ENCODE measurements around the gene MAN1A1.
A peak's percentile ranks its signal among the peaks of the same experiment; 100 is the strongest.

The MAN1A1 gene

DNA sequence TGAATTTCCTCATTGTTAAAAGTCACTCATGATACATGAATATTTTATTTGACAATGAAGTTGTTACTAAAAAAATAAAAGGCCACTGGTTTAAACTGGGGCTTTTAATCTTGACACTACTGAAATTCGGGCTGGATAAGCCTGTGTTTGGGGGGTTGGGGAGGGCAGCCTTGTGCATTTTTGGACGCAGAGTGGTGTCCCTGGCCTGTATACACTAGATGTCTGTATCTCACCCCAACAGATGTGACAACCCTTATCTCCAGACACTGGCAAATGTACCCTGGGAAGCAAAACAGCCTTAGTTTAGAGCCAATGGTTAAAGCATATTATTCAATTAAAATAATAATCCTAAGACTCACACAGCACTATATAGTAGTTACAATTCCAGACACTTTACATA, 24.8 kb downstream of the MAN1A1 start:
- DNase-seq, result no peak

DNA sequence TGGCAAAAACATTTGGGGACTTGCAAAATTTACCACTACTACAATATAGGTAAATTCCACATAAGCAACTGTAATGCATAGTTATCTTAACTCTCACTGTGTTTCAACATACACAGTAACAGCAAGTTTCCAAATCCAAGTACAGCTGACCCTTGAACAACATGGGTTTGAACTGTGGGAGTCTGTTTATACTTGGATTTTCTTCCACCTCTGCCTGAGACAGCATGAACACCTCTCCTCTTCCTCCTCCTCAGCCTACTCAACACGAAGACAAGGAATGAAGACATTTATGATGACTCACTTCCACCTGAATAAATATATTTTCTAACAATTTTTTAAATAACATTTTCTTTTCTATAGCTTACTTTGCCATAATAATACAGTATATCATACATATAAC, 25.6 kb downstream of the MAN1A1 start:
- no peak for DNase-seq

DNA sequence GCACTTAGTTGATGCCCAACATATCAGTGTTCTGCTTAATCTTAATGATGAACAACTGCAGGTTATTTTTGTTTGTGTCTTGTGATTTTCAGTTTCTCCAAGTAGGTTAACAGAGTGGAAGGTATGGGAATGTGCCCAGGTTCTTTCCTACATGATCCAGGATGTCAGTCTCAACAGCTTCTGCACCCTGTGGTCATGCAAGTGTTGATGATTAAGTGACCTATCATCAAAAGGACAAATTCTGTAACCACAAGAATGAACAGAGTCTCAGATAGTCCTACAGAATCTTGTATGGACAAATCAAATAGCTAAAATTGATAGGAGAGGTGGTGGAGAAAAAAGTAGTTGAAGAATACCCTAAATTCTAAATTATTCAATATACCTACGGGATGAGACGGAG, 26.1 kb downstream of the MAN1A1 start:
- DNase-seq, result no peak

DNA sequence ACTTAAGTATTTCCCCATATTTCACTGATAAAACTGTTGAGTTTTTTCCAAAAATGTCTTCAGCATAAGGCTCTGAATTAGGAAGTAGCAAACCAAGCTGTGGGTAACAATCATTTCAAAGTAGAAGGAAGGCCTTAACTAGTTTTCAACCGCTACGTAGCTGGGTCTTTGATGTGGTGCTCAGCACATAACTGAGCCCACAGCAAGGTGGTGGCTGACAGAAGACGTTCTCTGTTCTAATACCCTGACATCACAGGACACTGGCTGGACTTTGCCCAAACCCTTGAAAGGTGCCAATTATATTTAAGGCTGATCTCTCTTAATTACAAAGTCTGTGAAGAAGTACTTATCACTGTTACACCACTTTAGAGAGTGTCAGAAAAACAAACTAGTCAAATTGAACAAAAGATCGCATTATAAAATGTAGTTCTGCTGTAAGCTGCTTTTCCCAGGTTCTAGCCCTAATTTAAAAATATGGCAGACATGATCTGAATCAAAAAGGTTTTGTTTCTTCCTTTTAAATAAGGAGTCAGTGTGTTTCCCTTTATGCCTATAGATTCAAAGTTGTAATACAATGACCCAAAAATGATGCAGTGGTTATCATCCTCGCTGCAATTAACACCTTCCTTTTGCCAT, 26.7 kb downstream of the MAN1A1 start:
- DNase-seq, result no peak

DNA sequence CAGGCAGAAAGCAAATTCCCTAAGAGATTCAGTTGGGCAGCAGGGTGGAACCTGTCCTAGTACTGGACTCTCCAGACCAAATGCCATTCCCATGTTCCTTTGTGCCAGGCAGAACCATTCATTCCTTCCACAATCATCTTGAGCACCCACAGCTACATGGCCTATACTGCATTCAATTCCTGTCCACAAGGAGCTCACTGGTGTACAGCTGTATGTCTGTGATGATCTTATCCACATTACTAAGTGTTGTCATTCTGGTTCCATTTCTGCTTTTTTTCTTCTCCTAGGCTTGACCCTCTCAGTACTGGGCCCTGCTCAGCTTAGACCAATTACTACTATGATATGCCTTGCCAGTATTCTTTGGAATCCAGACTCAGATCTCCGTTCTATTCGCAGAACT, 27.5 kb downstream of the MAN1A1 start:
- DNase-seq, result no peak

DNA sequence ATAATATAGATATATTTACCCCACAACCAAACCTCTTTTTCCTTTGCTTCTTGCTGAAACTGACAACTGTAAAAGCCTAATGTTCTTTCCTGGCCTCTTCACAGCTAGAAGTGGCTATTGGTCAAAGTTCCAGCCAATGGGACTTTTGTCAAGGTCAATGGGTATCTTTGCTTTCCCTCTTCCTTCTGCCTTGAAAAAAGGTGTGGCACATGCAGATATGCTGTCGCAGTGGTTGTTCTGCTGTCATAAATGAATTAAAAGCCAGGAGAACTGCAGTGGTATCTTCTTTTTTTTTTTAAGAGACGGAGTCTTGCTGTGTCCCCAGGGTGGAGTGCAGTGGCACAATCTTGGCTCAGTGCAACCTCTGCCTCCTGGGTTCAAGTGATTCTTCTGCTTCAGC, 29.9 kb downstream of the MAN1A1 start:
- no peak for DNase-seq

DNA sequence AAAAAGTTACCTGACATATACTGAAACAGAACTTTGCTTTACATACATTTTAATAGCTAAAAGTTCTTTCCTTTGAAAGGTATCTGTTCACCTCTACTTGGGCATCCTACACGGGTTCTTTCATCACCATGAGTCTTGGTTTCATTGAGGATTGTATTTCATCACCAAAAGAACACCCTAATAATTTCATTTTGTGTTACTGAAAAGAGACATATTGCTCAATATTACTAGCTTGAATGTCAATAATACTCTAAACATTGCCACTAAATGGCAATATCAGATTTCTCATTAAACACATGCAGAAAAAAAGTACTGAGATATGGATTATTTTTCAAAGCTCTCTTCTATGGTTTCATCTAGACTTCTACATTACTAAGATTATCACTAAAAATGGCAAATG, 30.8 kb downstream of the MAN1A1 start:
- no peak for DNase-seq

DNA sequence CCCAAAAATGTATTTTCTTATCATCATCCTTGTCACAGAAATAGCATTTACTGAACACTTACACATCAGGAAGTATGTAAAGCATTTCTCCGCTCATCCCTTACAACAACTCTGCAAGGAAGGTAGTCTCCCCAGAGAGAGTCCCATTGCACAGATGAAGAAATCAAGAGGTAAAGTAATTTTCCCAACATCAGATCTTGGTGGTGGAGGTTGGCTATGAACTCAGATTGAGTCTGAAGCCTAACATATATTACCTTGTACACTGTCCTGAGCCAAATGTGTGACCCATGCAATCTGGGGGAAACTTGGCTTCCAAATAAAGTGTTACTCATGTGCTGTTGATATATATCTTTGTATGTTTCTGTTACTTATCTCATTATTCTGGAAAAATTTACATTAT, 31.4 kb downstream of the MAN1A1 start:
- DNase-seq, result no peak

DNA sequence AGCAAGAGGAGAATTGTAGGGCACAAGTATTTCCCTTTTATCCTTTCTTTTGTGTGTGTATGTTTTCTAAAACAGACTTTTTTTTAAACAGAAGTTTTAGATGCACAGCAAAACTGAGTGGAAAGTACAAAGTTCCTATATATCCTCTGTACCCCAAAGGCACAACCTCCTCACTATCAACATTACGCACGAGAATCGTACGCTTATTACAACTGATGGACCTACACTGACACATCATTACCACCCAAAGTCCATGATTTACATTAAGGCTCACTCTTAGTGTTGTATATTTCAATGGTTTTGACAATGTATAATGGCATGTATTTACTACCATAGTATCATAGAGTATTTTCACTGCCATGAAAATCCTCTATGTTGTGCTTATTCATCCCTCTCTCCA, 32.6 kb downstream of the MAN1A1 start:
- DNase-seq, result no peak

DNA sequence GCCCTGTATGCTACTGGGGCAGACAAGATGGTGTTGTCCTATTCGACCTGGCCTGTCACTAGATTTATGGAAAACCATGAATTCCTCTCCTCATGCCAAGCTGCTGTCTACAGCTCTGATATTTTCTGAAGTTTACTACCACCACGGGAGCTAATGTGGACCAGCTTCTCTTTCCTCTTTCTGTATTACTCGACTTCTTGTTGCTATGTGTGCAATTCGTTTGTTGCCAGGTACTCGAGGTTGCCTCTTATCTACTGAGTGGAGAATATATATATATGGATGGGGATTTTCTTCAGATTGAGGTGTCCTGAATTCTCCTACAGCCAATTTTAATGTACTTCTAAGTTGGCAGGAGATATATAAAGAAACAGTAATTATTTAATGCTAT, 34.7 kb downstream of the MAN1A1 start:
- no peak for DNase-seq

DNA sequence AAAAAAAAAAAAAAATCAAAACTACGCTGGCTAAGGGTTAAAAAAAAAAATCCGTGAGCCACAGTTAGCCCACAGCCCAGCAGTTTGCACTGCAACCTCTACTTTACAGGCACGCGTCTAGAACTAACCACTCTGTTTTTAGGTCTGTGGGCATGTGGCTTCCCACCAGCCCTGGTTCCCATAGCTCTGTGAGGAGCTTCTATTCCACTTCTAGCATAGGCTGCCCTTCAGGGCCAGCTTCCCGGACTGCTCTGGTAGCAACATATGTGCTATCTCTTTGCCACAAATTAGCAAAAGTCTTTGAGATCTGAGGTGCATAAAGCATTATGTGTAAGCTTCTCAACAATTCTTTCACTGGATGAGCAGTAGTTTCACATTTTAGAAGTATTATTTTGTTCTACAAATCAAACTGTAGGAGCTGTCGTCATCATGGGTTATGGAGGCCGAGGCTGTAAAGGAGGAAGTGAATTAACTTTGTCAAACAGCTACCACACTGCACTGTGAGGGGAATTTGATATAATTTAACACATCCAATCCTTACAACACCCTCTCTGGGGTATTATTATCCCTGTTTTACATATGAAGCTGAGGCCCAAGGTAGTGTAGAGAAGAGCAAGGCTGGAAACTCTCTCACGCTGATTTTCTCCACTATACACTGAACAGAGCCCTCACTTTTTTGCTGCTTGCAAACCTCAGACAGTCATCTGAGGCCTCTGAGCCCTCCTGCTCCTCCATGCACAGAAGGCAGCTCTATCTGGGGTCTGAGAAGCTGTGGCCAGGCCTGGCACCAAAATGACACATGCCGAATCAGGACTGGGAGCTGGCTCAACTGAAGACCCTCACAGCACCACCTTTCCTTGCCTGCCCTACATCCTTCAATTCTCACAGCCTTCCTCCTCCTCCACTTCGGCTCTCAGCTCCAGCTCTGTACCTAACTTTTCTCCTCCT, 35.4 kb downstream of the MAN1A1 start:
- no peak for DNase-seq

DNA sequence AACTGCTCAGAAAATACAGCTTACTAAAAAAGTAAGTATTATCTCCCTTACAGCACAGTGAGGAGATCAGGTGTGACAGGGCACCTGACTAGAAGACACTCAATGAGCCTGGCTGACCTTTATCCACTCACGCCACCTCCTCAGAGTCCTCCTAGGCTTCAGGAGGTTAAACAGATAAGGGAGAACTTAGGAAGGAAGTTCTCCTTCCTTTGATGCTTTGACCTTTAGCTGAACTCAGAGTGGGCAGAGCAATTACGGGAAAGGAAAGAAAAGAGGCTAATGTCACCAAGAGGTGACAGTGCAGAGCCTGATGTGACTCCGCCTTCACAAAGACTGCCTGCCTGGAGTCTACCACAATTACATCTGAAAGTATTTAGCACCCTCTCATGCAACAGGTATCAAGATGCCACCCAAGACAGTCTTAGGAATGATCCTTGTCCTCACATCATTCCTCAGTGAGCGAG, 36.7 kb downstream of the MAN1A1 start:
- DNase-seq, result no peak

DNA sequence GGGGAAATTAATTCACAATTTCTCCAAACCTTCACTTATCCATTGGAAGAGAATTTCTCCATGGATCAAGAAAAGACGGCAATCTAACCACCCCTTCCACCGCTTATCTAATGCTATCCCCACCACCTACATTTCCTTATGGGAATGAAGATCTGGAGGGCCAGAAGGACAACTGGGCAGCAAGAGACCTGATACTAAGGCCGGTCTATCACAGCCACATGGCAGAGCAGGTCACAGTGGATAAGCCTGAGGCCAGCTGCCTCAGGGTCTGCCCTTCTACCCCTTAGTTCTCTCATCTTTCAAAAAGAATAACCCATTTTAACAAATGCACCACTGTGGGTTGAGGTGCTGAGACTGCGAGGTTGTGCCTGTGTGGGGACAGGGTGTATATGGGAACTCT, 37.1 kb downstream of the MAN1A1 start:
- no peak for DNase-seq

DNA sequence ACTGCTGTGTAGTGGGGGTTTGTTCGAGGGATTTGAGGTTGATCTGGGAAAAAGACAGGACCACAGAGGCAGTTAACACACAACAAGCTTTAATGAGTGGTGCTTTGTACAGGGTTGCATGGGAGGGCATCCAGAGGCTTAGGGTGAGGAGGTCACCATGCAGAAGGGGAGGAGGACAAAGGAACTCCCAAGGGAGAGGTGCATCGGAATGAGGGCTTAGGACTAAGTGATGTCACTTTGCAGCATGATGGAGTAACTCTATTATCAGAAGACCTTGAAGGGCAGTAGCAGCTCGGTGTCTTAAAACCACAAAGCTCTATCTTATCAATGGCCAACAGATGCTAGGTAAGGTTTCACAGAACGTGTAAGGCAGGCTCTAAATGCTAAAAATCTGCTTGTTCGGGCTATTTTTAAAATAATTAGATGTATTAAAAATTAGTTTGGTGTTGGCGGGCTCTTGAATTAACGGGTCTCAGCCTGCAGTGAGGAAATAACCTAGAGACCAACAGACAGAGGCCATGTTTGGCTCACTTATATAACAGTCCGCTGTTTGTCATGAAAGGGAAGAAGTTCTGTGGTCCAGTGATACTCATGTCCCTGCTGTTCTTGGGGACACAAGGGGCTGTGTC, 37.9 kb downstream of the MAN1A1 start:
- DNase-seq, result no peak

DNA sequence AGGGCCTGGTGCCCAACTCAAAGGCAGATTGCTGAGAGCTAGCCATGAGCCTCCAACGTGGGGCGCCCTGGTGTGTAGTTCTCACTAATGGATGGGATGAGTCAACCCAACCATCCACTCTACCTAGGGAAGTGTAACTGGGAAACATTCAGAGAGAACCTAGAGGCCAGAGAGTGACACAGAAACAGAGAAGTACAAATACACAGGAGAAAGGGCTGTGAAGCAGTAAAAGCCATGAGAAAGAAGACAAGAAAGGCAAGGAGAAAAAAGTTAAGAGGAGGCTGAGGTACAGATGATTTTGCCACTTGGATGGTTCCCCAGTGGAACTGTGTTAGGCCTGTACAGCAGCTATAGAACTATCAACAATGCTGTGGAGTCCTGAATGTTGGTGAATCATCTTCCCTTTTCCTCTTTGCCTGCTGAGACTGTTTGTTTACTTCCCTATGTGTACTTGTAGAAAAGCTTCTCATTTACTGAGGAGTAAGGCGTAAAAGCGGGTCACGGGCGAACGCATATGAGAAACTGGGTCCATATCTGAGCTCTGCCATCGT, 39.0 kb downstream of the MAN1A1 start:
- peak; percentile 57 for DNase-seq

DNA sequence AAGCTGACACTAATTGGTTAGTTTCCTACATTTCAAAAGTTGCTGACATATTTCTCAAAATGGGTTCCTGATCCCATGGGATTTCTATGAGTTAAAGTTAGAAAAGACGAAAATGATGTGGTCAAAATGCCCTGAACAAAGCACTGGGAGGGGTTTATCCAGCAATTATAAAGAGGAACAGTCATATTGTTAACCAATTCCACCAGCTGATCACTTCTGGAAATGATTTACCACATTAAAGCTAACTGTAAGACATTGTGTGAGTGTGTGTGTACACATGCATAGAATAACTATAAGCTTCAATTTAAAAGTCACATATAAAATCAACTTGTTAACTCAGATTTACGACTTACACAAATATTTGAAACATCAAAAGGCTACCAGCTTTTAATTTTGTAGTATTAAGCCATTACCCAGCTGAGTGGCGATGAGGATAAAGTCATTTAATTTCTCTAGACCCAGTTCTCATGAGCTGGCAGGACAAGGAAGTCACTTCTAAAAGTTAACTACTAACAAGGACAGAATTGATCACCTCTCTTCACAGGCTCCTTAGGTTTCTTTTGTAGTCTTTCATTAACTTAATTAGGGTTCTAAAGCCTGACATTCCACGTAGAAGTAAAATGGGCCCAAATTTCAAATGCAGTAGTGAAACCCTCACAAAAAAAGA, 40.4 kb downstream of the MAN1A1 start:
- no peak for DNase-seq

DNA sequence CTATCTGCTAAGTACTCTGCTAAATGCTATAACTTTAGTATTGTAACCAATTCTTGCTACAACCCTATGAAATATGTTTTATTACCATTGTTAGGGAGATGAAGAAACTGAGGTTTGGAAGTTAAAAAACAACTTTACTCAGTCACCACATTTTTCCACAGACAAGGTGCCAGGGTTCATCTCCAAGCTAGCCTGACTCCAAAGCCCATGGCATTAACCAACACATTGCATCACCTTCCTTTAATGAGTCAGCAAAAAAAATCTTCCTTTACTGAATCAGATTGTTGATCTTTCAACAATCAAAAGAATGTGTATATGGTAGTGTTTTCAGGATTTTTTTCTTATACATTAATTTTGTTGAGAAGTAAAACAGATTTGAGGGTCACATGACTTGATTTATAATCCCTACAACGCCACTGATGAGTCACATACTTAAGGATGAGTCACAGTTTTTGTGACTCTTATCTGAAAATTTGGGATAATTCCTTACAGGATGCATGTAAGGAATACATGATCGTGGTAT, 41.5 kb downstream of the MAN1A1 start:
- DNase-seq, result no peak

DNA sequence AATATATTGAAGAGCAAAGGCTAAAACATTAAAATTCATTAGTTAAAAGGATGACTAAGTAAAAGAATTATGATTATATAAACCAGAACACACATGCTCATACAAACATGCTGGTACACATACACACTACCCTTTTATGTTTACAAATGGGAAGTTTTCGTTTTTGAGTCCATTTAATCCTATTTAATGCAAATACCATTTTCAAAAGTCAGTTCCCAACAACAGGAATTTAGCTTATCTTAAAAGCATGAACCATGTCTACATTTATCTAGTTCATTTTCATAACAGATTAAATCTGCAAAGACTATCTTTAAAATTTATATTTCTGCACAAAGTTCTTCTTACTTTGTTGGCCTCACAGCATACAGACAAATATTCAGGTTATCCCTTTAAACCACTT, 42.5 kb downstream of the MAN1A1 start:
- DNase-seq, result no peak

DNA sequence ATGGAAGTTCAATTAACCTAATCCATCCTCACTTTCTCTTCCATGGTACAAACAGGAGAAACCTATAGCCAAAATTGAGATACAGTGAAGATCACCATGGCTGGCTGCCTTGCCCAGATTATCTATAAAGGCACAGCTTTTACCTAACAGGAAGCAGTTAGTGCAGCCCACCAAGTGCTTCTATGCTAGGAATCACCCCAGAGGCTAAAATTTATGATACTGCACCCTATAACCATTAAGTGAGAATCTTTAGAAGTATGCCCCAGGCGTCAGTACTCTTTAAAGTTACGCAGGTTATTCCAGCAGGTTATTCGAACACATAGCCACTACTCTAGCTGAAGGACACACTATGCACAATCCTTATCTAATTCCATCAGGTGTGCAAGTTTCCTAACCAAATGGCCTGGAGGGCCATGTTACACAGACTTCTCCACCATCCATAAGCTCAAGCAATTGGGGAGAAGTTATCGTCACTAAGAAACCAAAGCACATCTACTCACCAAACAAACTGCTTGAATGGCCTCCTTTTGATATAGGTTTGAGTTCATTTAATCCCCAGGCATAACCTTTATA, 43.1 kb downstream of the MAN1A1 start:
- DNase-seq, result no peak

DNA sequence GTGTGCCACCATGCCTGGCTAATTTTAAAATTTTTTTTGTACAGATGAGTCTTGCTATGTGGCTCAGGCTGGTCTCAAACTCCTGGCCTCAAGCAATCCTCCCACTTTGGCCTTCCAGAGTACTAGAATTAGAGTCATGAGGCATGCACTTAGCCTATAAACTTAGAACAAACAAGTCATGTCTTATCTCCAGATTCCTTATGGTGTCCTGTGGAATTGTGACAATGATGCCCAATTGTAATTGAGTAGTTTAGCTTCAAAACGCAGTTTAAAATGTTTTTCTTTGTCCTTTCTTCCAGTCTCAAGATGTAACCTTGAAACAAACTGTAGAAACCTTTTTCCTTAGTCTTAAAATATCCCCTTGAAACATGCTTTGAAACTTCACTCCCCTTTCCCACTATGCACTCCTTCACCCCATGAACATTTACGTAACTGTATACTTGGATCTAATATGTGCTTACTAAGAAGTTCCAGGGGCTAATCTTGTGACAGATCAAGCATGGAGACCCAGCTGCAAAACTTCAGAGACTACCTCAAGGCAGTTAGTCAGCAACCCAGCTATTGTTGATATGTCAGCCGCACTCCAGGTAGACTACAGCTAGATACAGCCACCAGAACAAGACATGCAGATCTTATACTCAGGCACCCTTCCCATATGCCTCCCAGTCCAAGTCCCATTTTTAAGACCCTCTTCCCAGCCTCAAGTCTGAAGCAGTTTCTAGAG, 46.2 kb downstream of the MAN1A1 start:
- DNase-seq, result no peak

DNA sequence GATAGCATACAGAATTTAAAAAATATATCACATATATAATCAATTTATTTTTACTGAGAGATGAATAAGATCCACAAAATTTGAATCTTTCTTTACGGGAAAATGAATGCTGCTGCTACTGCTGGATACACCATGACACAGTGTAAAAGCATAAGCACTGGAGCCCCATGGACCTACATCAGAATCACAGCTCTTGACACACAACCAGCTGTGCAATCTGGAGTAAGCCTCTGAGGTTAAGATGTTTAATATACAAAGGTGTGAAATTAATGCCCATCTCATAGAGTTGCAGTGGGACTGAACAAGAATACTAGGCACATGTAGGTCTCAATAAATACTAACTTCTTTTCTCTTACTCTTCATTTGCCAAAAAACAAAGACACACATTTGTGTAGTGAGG, 48.1 kb downstream of the MAN1A1 start:
- DNase-seq, result no peak

DNA sequence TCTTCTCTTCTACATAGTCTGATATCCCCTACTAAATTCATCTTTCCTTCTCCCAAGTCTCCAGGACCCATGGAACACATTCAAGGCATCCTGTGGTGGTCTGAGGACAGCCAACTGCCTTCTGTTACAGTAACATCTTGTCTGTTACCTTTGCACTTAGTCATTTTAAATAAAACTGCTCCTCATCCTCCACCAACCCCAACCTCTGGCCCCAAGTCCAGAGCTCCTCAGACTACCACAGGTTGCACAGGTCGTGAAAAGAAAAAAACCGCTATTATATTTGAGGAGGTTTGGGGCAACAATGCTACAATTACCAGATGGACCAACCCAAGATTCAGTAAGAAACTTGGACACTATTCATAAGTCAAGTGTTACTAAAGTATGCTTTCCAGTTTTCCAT, 49.9 kb downstream of the MAN1A1 start:
- DNase-seq, result no peak
